Measurements from ENCODE around the gene ANKRD7. TPM values are rescaled to one million over a fixed set of nuclear protein-coding genes. Genes with fewer than 3 reads are reported as not detected.

ANKRD7 gene
- total and polyA plus RNA-seq, 2 donors (not counting 3 experiments of a cell fraction or from before 2014, with no cell fraction given) = 0.82 TPM; not detected in 1

- DNase-seq (ENCODE audit: low read depth, low spot score) (no peak), FAIRE-seq (no peak)
- TF ChIP-seq FOS (IDR thresholded peaks at IDR 0.05; ENCODE audit: borderline replicate concordance, insufficient read depth, low read length) (no peak), POLR2A (IDR thresholded peaks at IDR 0.05; ENCODE audit: low read depth, low read length) (no peak), EZH2 (IDR thresholded peaks at IDR 0.05; ENCODE audit: borderline replicate concordance, low read depth, low read length, severe bottlenecking) (no peak), GATA2 (IDR thresholded peaks at IDR 0.05; ENCODE audit: insufficient read depth, insufficient read length, low read depth, low read length) (no peak), MAX (IDR thresholded peaks at IDR 0.05; ENCODE audit: insufficient read depth, insufficient read length) (no peak), JUN (IDR thresholded peaks at IDR 0.05; ENCODE audit: borderline replicate concordance, insufficient read depth, insufficient read length, low read depth) (no peak), POLR2AphosphoS5 (IDR thresholded peaks at IDR 0.05; ENCODE audit: insufficient read depth, low read depth, low read length) (no peak), CTCF (IDR thresholded peaks at IDR 0.05; ENCODE audit: extremely low read depth in 1 of 2, insufficient read depth in 1 of 2, low read depth in 1 of 2, low read length in 2 of 2) (no peak), MYC (IDR thresholded peaks at IDR 0.05; ENCODE audit: low read depth, low read length) (no peak)
- ChIA-PET POLR2A (no interaction called here), CTCF (interaction anchor here (0.9 kb wide), 1 partner anchor 20 kb away, joined by 3 read pairs; no protein-coding TSS in a partner anchor)
- no peaks in the 10 kb centered on the region for H3K79me2 ChIP-seq (ENCODE audit: control insufficient read depth, insufficient read depth, low read length)
- no peak overlapping the region for H3K9ac ChIP-seq (replicated peaks; ENCODE audit: extremely low read depth, insufficient read depth, low read length)
- no peak overlapping the region for H2AFZ ChIP-seq (ENCODE audit: low read depth, low read length)
- dilution Hi-C loops (cut with MboI; ENCODE audit: extremely low pct_ligation_motif_present, low sequenced_read_pairs) (no loop called here), intact Hi-C loops (cut with micrococcal nuclease) (no loop called here)
- no peak overlapping the region for H3K4me2 ChIP-seq (ENCODE audit: insufficient read depth, low read length)
- H3K27ac ChIP-seq (ENCODE audit: insufficient read depth, low read depth, low read length) = no peak overlapping the region
- peaks cover 2 to 4% of the 10 kb centered on the region in 2 experiments for H3K27me3 ChIP-seq (ENCODE audit: control insufficient read depth in 2 of 2, insufficient read depth in 2 of 2, low read length in 2 of 2)
- H3K4me3 ChIP-seq (replicated peaks in 1 of 3; ENCODE audit: insufficient read depth in 1 of 3, low read depth in 1 of 3, low read length in 3 of 3) = no peak overlapping the region
- H3K4me1 ChIP-seq (ENCODE audit: control insufficient read depth, extremely low read depth, insufficient read depth, low read length) = peaks cover 4% of the 10 kb centered on the region
- BruUV-seq (replicated peaks) = no TSS peak
- H4K20me1 ChIP-seq (replicated peaks; ENCODE audit: control insufficient read depth, extremely low read depth, insufficient read depth, low read length) = no peaks in the 10 kb centered on the region
- no peaks in the 10 kb centered on the region for H3K9me1 ChIP-seq (replicated peaks; ENCODE audit: control insufficient read depth, extremely low read depth, insufficient read depth, low read length)
- no peaks in the 10 kb centered on the region for H3K9me3 ChIP-seq (replicated peaks; ENCODE audit: control insufficient read depth, insufficient read depth, low read length)
- H3K36me3 ChIP-seq (ENCODE audit: control insufficient read depth in 2 of 2, extremely low read depth in 1 of 2, insufficient read depth in 2 of 2, low read length in 2 of 2) = no peaks in the 10 kb centered on the region
Observed at GRCh38 chr7:118179191-118179590, 45.3 kb upstream of the ANKRD7 start.

Measured in endothelial cell of umbilical vein (primary cell).